Progenitor cell of endocrine pancreas (in vitro differentiated cells): ENCODE results near the gene CCDC60. TPM values are rescaled to one million over a fixed set of nuclear protein-coding genes. Genes with fewer than 3 reads are reported as not detected.
A peak's percentile ranks its signal among the peaks of the same experiment; 100 is the strongest.

Experiments
- DNase-seq: peaks from one replicate; pipeline ENCODE4 v3.0.0; 2021; ENCODE audit warnings: low spot score; ENCODE audit not compliant: unreplicated experiment
- H3K27ac Mint-ChIP-seq: 2 replicates; pipeline ENCODE4 v1.8.0; 2021; ENCODE audit warnings: mild to moderate bottlenecking, moderate library complexity, mixed read lengths
- H3K27me3 Mint-ChIP-seq: 2 replicates; pipeline ENCODE4 v1.8.0; 2021; ENCODE audit warnings: mixed read lengths
- H3K36me3 Mint-ChIP-seq: 2 replicates; pipeline ENCODE4 v1.8.0; 2022; ENCODE audit warnings: mixed read lengths; ENCODE audit not compliant: insufficient read depth
- H3K4me1 Mint-ChIP-seq: 2 replicates; pipeline ENCODE4 v1.8.0; 2021; ENCODE audit warnings: low read depth, mixed read lengths
- H3K4me3 Mint-ChIP-seq: 2 replicates; pipeline ENCODE4 v1.8.0; 2021; ENCODE audit warnings: low read depth, mild to moderate bottlenecking, moderate library complexity, mixed read lengths
- H3K9me3 Mint-ChIP-seq: 2 replicates; pipeline ENCODE4 v1.8.0; 2021; ENCODE audit warnings: low read depth, mixed read lengths
- total RNA-seq: library from RNA; stranded (reverse); gene quantifications from 2 replicates; pipeline ENCODE4 v1.2.1, GENCODE V29; 2021
- TF ChIP-seq, protein P1 (sequence below): fragments of 200-600 bp; sonication (generic); IDR thresholded peaks from one replicate; pipeline ENCODE4 v1.5.0; 2021; ENCODE audit warnings: antibody characterized with exemption, mild to moderate bottlenecking; ENCODE audit not compliant: unreplicated experiment

The CCDC60 gene
- total RNA-seq, 1 donor from 2014 or later = 23.4 TPM

DNA sequence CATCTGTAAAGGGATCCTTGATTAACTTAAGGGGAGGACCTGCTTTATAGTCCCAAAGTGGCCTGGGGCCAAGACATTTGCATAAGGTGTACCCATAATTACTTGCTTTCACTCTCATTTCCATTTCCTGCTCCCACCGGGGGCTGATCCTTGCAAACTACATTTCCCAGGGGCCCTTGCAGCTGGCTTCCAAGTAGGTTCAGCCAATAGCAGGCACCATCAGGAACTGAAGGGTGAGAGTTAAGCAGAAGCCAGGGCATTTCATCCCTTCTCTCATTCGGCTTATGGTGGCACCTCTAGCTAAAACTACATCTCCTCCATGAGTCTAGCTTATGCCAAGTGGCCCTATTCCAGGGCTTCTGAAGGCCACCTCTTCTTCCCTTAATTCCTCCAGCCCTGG is 88.8 kb downstream of the CCDC60 start:
- Mint-ChIP-seq H3K4me1 (peaks cover 5% of the 10 kb centered on the region), H3K4me3 (no peak overlapping the region), H3K9me3 (peaks cover 7% of the 10 kb centered on the region), H3K27ac (no peak overlapping the region), H3K27me3 (no peaks in the 10 kb centered on the region), H3K36me3 (peaks cover 11% of the 10 kb centered on the region)
- DNase-seq = no peak
- TF ChIP-seq, protein P1, sequence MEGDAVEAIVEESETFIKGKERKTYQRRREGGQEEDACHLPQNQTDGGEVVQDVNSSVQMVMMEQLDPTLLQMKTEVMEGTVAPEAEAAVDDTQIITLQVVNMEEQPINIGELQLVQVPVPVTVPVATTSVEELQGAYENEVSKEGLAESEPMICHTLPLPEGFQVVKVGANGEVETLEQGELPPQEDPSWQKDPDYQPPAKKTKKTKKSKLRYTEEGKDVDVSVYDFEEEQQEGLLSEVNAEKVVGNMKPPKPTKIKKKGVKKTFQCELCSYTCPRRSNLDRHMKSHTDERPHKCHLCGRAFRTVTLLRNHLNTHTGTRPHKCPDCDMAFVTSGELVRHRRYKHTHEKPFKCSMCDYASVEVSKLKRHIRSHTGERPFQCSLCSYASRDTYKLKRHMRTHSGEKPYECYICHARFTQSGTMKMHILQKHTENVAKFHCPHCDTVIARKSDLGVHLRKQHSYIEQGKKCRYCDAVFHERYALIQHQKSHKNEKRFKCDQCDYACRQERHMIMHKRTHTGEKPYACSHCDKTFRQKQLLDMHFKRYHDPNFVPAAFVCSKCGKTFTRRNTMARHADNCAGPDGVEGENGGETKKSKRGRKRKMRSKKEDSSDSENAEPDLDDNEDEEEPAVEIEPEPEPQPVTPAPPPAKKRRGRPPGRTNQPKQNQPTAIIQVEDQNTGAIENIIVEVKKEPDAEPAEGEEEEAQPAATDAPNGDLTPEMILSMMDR = no peak

DNA sequence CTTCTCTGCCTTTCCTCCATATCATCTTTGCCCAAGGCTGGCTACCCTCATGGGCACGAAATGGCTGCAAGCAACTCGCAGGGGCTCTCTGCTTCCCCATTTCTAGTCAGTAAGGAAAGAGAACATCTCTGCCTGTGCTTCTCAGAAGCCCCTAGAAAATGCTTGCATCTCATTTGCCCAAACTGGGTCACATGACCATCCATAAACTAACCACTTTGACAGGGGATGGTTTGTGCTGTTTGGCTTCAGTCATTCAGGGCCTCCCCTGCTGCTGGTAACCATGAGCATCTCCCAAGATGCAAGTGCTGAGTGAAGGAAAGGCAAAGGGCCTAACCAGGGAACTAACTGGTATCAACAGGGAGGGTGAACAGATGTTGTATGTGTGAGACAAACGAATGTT is 91.1 kb downstream of the CCDC60 start:
- peaks cover 2% of the 10 kb centered on the region for H3K4me1 Mint-ChIP-seq
- H3K9me3 Mint-ChIP-seq = peaks cover 6% of the 10 kb centered on the region
- H3K4me3 Mint-ChIP-seq = no peak overlapping the region
- no peak for DNase-seq
- peaks cover 21% of the 10 kb centered on the region for H3K36me3 Mint-ChIP-seq
- no peak overlapping the region for H3K27ac Mint-ChIP-seq
- no peaks in the 10 kb centered on the region for H3K27me3 Mint-ChIP-seq
- TF ChIP-seq, protein P1 = no peak

DNA sequence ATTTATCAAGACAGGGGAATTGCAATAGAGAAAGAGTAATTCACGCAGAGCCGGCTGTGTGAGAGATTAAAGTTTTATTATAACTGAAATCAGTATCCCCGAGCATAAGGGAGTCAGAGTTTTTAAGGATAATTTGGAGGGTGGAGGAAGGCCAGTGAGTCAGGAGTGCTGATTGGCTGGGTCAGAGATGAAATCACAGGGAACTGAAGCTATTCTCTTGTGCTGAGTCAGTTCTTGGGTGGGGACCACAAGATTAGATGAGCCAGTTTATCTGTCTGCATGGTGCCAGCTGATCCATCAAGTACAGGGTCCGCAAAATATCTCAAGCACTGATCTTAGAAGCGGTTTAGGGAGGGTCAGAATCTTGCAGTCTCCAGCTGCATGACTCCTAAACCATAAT is 96.6 kb downstream of the CCDC60 start:
- H3K9me3 Mint-ChIP-seq = peaks cover 15% of the 10 kb centered on the region
- H3K4me1 Mint-ChIP-seq = peaks cover 22% of the 10 kb centered on the region
- no peak overlapping the region for H3K27ac Mint-ChIP-seq
- TF ChIP-seq, protein P1 = no peak
- H3K4me3 Mint-ChIP-seq = no peak overlapping the region
- peaks cover 23% of the 10 kb centered on the region for H3K36me3 Mint-ChIP-seq
- H3K27me3 Mint-ChIP-seq = no peaks in the 10 kb centered on the region
- no peak for DNase-seq

DNA sequence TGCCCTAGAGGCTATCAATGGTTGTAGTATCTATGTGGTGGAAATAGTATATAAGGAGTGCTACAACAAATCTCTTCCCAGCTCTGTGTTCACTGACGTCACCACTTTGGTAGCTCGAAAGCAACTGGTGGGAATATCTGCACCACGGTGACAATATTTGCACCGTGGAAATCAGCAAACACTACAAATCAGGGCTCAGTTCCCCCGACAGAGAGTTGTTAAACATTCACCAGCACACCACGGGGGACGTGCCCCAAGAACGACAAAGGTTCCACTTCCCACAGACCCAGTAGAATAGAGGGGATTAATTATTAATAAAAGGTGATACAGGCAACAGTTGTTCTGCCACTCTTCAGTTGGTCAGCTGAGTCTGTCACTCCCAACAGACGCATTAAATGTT is 98.4 kb downstream of the CCDC60 start:
- peaks cover 22% of the 10 kb centered on the region for H3K4me1 Mint-ChIP-seq
- no peak for DNase-seq
- TF ChIP-seq, protein P1 = no peak
- peaks cover 22% of the 10 kb centered on the region for H3K36me3 Mint-ChIP-seq
- peaks cover 15% of the 10 kb centered on the region for H3K9me3 Mint-ChIP-seq
- H3K27ac Mint-ChIP-seq = peak overlapping the region; percentile 97
- no peaks in the 10 kb centered on the region for H3K27me3 Mint-ChIP-seq
- peak overlapping the region; percentile 53 for H3K4me3 Mint-ChIP-seq

DNA sequence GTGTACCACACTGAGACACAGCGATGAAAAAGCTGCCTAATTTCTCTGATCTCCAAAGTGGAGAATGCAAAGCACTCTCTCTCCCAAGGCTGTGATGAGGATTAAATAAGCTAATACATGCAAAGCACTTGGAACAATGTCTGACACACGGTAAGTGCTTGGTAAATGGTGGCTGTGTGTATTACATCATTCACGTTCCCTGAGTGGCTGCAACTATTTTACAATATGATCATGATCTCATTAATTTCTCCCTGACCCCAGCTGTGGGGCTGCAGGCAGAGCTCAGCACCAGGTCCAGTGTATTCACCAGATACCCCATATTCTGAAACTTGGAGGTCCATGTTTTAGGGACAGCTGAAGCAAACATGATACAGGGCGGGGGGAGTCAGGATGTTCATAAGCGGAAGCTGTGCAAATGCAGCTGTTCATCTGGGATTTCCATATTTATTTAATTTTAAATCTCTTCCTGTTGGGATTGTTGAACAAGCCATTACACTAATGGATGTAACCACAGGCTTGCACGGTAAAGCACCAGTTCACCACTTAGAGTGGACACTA is 106.4 kb downstream of the CCDC60 start:
- H3K36me3 Mint-ChIP-seq = peaks cover 6% of the 10 kb centered on the region

More for the DNA sequence above, 106.4 kb downstream of the CCDC60 start:
- TF ChIP-seq, protein P1 = no peak
- H3K4me3 Mint-ChIP-seq = no peak overlapping the region
- peaks cover 3% of the 10 kb centered on the region for H3K27me3 Mint-ChIP-seq
- no peak for DNase-seq
- H3K27ac Mint-ChIP-seq = no peak overlapping the region
- H3K9me3 Mint-ChIP-seq = peaks cover 3% of the 10 kb centered on the region
- H3K4me1 Mint-ChIP-seq = peaks cover 10% of the 10 kb centered on the region
